COR-L47 (cell line): ENCODE measurements around the gene RXYLT1.
"Not testable (repeated sequence)": the region's sequence is repeated elsewhere in the genome, so short reads cannot be mapped to it uniquely, and the experiment has no call there.

Experiments
- DNase-seq: peaks from one replicate; lab custom pipeline; 2025; lab: John Stamatoyannopoulos, UW

Gene RXYLT1

DNA sequence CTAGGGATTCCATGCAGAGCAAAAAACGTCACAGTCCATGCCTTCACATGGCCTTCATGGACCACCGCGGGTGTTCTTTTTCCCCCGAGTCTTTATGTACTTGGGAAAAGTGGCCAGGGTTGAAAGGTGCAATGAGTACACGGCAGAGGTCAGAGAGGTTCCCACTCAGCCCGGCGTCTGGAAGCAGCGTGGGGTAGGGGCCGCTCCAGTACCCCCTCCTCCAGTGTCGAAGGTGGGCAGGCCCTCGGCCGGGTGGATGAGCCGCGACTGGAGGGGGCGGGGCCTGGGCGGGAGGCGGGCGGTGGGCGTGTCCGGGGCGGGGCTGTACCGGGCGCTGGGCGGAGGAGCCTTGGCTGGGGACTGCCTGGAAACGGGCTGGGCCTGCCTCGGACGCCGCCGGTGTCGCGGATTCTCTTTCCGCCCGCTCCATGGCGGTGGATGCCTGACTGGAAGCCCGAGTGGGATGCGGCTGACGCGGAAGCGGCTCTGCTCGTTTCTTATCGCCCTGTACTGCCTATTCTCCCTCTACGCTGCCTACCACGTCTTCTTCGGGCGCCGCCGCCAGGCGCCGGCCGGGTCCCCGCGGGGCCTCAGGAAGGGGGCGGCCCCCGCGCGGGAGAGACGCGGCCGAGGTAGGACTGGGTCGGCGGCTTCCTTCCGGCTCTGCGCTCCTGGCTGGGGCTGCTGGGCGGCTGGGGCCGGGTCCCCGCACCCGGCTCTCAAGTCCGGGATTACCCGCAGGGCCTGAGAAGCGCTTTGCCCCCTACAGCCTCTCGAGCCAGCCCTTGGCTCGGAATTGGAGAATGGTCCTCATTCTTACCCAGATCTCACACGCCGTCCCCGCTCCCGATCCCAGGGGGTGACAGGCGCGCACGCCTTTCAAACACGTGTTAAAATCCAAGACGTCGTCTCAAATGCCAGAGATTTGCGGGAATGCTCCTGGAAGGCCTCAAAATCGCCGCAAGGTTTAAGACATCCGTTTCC is at the start of gene RXYLT1:
RXYLT1 (plus strand) TSS at position 412 of the 984 bp plus-strand sequence; CDS start at position 464, 52 bp downstream.
- DNase-seq: peak; percentile 73

GRCh38 chr12:63732779-63733178 is 46.9 kb upstream of the RXYLT1 start:
- not testable (repeated sequence) for DNase-seq

- DNase-seq: not testable (repeated sequence)
These were observed 46.1 kb upstream of the RXYLT1 start for GRCh38 chr12:63733585-63733984.

DNA sequence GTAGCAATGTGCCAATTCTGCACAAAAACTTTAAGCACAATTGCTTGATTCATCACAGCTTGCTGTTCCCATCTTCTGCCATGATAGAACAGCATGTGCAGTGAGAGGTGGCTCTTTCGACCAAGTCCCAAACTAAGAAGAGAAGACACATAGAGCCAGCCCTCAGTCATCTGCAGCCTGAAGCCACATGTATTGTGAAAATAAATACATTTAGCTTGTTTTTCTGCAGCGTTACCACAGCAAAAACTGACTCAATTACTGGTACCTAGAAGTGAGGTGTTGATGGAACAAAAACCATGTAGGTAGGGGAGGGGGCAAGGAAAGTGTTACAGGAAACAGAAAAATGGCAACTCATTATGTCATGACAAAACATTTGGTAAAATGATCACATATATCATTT is 39.2 kb upstream of the RXYLT1 start:
- not testable (repeated sequence) for DNase-seq

DNA sequence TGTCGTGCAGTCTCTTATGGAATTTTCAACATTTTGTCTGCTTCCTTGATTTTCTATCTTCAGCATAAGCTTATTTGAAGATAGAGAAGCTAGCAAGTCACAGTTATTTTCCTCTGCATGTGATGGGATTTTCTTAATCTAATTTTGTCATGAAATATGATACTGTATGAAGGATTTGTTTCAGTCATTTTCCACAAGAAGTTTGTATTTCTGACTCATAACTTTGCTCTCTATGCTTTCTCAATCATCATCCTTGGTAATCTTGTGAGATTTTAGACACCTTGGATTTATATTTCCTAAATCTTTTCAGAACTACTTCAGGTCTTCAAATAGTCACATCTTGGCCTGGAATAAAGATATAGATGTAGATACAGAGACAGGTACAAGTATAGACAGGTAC is 38.3 kb upstream of the RXYLT1 start:
- DNase-seq: not testable (repeated sequence)

GRCh38 chr12:63744110-63744509 is 35.6 kb upstream of the RXYLT1 start:
- not testable (repeated sequence) for DNase-seq

DNA sequence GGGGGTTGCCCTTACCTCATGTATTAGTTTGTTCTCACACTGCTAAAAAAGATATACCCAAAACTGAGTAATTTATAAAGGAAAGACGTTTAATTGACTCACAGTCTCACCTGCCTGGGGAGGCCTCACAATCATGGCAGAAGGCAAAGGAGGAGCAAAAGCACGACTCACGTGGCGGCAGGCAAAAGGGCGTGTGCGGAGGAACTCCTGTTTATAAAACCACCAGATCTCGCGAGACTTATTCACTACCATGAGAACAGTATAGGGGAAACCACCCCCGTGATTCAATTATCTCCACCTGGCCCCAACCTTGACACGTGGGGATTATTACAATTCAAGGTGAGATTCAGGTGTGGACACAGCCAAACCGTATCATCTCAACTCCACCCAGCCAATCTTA is 33.2 kb upstream of the RXYLT1 start:
- not testable (repeated sequence) for DNase-seq

GRCh38 chr12:63747136-63747535 is 32.6 kb upstream of the RXYLT1 start:
- not testable (repeated sequence) for DNase-seq

DNA sequence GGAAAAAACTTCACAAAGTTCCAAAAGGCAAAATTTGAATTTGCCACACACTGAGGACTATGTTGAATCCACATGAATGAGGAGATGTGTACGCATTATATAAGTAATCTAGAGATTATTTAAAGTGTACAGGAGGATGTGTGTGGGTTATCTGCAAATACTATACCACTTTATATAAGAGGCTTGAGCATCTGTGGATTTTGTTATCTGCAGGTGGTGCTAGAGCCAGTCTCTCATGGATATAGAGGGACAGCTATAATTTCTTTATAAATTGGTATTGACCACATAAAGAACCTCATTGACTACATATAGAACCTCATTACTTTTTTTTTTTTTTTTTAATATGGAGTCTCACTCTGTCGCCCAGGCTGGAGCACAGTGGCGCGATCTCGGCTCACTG is 32.2 kb upstream of the RXYLT1 start:
- no peak for DNase-seq

DNA sequence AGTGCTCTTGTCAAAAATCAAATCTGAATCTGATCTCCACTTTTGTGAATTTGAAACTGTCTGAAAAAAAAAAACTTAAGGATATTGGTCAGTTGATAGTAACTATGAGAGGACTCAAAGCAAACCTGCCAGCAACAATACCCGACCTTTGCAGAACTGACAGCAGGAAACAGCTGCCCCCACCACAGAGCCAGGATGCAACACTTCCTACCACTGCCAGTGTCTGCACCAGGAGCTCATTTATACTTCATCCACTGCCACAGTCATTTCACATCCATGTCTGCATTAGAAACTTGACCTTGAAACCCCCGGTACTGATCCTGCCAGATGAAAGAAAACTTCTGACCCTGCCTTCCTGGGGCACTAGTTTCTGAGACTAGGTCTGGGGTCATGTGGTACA is 27.4 kb upstream of the RXYLT1 start:
- no peak for DNase-seq

GRCh38 chr12:63752841-63753240 is 26.9 kb upstream of the RXYLT1 start:
- DNase-seq: no peak

GRCh38 chr12:63753743-63754142 is 26.0 kb upstream of the RXYLT1 start:
- DNase-seq: no peak

- no peak for DNase-seq
These were observed 15.2 kb upstream of the RXYLT1 start for GRCh38 chr12:63764481-63764880.

- DNase-seq: no peak
These were observed 13.2 kb upstream of the RXYLT1 start for GRCh38 chr12:63766498-63766897.

GRCh38 chr12:63770375-63770774 is 9.3 kb upstream of the RXYLT1 start:
- DNase-seq: no peak

- DNase-seq: no peak
These were observed 2.4 kb upstream of the RXYLT1 start for GRCh38 chr12:63777340-63777739.

GRCh38 chr12:63782466-63782865 is 2.8 kb downstream of the RXYLT1 start:
- DNase-seq: no peak

DNA sequence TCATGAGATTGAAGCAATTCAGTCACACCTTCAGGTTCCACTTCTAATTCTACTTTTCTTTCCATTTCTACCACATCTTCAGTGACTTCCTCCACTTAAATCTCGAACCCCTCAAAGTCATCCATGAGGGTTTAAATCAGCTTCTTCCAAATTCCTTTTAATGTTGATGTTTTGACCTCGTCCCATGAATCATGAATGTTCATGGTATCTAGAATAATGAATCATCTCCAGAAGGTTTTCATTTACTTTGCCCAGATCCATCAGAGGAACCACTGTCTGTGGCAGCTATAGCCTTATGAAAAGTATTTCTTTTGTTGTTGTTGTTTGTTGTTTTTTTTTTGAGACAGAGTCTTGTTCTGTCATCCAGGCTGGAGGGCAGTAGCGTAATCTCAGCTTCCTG is 7.6 kb downstream of the RXYLT1 start:
- no peak for DNase-seq

GRCh38 chr12:63790608-63790945 is 10.9 kb downstream of the RXYLT1 start:
- no peak for DNase-seq

DNA sequence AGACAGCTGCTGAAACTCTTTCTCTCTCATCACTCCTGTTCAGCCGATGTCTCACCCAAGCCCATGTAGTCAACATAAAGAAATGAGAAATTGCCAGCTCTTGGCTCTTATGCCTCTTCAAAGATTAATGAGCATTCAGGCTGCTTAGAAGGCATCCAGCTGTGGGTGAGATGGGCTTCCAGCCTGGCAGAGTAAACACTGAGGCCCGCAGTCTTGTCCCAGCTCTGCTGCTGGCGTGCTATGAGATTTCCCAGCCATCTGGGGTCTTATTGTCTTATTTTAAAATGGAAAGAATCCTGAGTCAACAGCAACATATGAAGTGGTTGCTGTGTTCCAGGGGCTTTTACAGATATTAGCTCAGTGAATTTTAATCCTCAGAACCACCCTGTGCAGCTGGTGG is 12.6 kb downstream of the RXYLT1 start:
- DNase-seq: peak; percentile 85

- no peak for DNase-seq
These were observed 15.5 kb downstream of the RXYLT1 start for GRCh38 chr12:63795032-63795687.

DNA sequence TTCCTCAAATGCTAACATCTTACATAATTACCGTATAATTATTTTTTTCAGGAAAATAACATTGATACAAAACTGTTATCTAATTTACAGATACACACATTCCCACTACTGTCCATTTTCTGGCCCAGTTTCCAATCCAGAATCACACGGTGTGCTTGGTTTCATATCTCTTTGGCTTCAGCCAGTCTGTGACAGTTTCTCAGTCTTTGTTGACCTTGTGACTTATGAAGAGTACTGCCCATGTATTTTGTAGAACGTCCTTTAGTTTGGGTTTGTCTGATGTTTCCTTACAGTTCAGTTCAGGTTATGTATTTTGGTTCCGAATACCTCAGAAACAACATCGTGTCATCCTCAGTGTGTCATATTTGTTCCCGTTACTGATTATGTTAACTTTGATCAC is 16.2 kb downstream of the RXYLT1 start:
- DNase-seq: no peak

DNA sequence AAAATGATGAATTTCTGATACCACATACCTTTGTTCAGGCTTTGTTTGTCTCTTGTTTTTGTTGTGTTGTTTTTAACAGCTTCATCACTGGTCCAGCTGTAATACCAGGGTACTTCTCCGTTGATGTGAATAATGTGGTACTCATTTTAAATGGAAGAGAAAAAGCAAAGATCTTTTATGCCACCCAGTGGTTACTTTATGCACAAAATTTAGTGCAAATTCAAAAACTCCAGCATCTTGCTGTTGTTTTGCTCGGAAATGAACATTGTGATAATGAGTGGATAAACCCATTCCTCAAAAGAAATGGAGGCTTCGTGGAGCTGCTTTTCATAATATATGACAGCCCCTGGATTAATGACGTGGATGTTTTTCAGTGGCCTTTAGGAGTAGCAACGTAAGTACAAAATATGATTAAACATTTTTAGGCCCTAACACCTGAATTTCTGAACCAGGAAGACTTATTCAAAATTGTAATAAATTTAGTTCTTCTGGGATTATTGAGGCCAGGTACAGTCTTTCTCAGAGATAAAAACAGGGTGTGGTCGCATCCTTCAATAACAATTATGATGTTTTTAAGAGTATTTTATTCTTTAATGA is 22.4 kb downstream of the RXYLT1 start:
- peak; percentile 45 for DNase-seq
